ENCODE measurements around the gene WDR44. TPM values are rescaled to one million over a fixed set of nuclear protein-coding genes. Genes with fewer than 3 reads are reported as not detected.

The WDR44 gene
- total RNA-seq, 1 donor from 2014 or later: 12.5 TPM

DNA sequence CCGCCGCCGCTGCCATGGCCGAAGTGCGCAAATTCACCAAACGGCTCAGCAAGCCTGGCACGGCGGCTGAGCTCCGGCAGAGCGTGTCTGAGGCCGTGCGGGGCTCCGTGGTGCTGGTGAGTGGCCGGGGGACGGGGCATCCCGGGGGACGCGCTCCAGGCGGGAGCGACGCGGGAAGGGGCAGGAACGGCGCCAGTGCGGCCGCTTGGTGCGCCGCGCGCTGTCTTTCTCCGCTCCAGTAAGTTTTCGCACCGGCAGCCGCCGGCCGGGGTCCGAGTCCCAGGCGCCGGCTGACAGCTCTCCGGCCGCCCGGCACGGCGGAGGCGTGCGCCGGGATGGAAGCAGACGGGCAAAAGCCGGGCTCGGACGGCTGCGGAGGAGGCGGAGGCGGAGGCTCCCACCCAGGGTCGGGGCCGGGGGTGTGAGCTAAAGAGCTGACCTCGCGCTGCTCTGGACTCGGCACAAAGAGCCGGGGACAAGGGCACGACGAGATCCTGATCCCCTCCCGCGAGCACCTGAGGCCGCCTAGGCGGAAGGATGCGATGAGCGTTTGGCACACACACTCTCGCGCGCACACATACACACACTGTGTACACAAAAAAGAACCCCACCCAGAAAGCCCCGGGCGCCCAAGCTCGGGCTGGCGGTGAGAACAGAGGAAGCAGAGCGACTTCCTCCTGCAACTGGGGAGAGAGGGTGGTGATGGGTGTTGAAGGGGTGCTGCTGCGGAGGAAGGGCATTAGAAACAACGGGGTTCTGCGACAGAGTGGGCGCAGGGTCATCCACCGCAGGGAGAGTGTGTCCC, 150.3 kb downstream of the WDR44 start:
- Mint-ChIP-seq H3K4me3 (peak overlapping the region; percentile 89), H3K27ac (peak overlapping the region; percentile 75), H3K27me3 (ENCODE audit: low read depth) (no peaks in the 10 kb centered on the region), H3K9me3 (peaks cover 16% of the 10 kb centered on the region), H3K36me3 (no peaks in the 10 kb centered on the region), H3K4me1 (peaks cover 22% of the 10 kb centered on the region)
- DNase-seq (ENCODE audit: low spot score in 2 of 2, unreplicated experiment in 2 of 2): peak; percentile 21 to 40
- no peak for TF ChIP-seq CTCF (IDR thresholded peaks at IDR 0.05; ENCODE audit: unreplicated experiment)

- Mint-ChIP-seq H3K4me3 (peak overlapping the region; percentile 89), H3K27ac (peak overlapping the region; percentile 75), H3K4me1 (peaks cover 22% of the 10 kb centered on the region), H3K9me3 (peaks cover 15% of the 10 kb centered on the region), H3K36me3 (no peaks in the 10 kb centered on the region), H3K27me3 (ENCODE audit: low read depth) (no peaks in the 10 kb centered on the region)
- no peak for TF ChIP-seq CTCF (IDR thresholded peaks at IDR 0.05; ENCODE audit: unreplicated experiment)
- DNase-seq (ENCODE audit: low spot score in 2 of 2, unreplicated experiment in 2 of 2): no peak
Measured at GRCh38 chrX:118496763-118497079, 150.8 kb downstream of the WDR44 start.

- Mint-ChIP-seq H3K4me1 (peaks cover 28% of the 10 kb centered on the region), H3K4me3 (peak overlapping the region; percentile 89), H3K36me3 (peaks cover 2% of the 10 kb centered on the region), H3K27me3 (ENCODE audit: low read depth) (no peaks in the 10 kb centered on the region), H3K27ac (peak overlapping the region; percentile 75), H3K9me3 (peaks cover 16% of the 10 kb centered on the region)
- TF ChIP-seq CTCF (IDR thresholded peaks at IDR 0.05; ENCODE audit: unreplicated experiment): no peak
- no peak for DNase-seq (ENCODE audit: low spot score in 2 of 2, unreplicated experiment in 2 of 2)
Measured at GRCh38 chrX:118497180-118497818, 151.4 kb downstream of the WDR44 start.

DNA sequence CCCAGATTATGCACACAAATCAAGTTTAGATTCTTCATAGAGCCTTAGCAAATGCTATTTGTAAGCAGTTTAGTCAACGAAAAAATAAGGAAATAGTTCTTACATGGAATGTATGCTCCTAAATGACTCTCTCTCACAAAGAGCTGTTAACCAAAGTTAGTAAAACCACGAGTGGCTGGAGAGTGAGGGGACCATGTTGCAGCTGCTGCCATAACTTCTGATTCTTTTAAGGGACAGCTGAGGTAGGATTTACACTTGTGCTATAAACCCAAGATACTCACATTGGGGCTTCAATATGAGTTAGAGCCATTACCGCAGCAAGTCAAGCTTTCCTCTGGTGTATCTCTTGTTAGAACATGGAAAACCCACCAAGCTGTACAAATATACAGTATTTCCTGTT, 152.4 kb downstream of the WDR44 start:
- H3K27ac Mint-ChIP-seq: no peak overlapping the region
- H3K4me3 Mint-ChIP-seq: peak overlapping the region; percentile 10
- H3K4me1 Mint-ChIP-seq: peaks cover 36% of the 10 kb centered on the region
- no peak for DNase-seq (ENCODE audit: low spot score in 2 of 2, unreplicated experiment in 2 of 2)
- TF ChIP-seq CTCF (IDR thresholded peaks at IDR 0.05; ENCODE audit: unreplicated experiment): no peak
- peaks cover 7% of the 10 kb centered on the region for H3K36me3 Mint-ChIP-seq
- no peaks in the 10 kb centered on the region for H3K27me3 Mint-ChIP-seq (ENCODE audit: low read depth)
- peaks cover 14% of the 10 kb centered on the region for H3K9me3 Mint-ChIP-seq

DNA sequence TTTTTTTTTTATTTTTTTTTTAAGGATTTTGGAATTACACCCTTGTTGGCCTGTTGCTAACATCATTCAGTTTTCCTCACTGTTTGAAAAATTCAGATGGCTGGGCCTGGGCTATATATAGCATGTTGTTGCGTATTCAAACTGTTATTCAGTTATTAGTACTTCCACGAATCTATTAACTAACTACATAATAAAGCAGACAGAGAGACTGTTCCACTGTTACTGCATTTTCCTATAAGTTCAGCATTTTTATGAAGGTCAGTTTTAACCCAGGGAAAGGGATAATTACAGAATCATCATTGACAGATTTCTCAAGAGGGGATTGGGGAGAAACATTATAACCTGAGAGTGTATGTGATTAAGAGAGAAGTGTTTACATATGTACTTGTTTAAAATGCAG, 152.8 kb downstream of the WDR44 start:
- no peak overlapping the region for H3K27ac Mint-ChIP-seq
- peaks cover 7% of the 10 kb centered on the region for H3K36me3 Mint-ChIP-seq
- peaks cover 38% of the 10 kb centered on the region for H3K4me1 Mint-ChIP-seq
- no peaks in the 10 kb centered on the region for H3K27me3 Mint-ChIP-seq (ENCODE audit: low read depth)
- TF ChIP-seq CTCF (IDR thresholded peaks at IDR 0.05; ENCODE audit: unreplicated experiment): no peak
- H3K4me3 Mint-ChIP-seq: peak overlapping the region; percentile 47
- H3K9me3 Mint-ChIP-seq: peaks cover 13% of the 10 kb centered on the region
- DNase-seq (ENCODE audit: low spot score in 2 of 2, unreplicated experiment in 2 of 2): no peak
